Hepatocyte (in vitro differentiated cells): ENCODE measurements around the gene CRYBG3. TPM values are rescaled to one million over a fixed set of nuclear protein-coding genes. Genes with fewer than 3 reads are reported as not detected.

Source experiments
- DNase-seq: peaks from one replicate; pipeline ENCODE4 v3.0.0-alpha.2; 2016; ENCODE audit warnings: low spot score
- H2AFZ ChIP-seq: fragments of 200-600 bp; sonication (generic); 2 replicates; pipeline ENCODE4 v1.6.0; 2016; ENCODE audit warnings: antibody characterized with exemption, mild to moderate bottlenecking
- H3K27ac ChIP-seq: fragments of 200-600 bp; sonication (generic); 2 replicates; pipeline ENCODE4 v1.5.1; 2016; ENCODE audit warnings: mild to moderate bottlenecking
- H3K27me3 ChIP-seq: fragments of 200-600 bp; sonication (generic); 2 replicates; pipeline ENCODE4 v1.6.1; 2016
- H3K36me3 ChIP-seq: fragments of 200-600 bp; sonication (generic); replicated peaks from 2 replicates; pipeline ENCODE4 v1.5.1; 2016; ENCODE audit warnings: low read depth; ENCODE audit not compliant: insufficient read depth
- H3K4me1 ChIP-seq: fragments of 200-600 bp; sonication (generic); 2 replicates; pipeline ENCODE4 v1.5.1; 2016; ENCODE audit warnings: mild to moderate bottlenecking, moderate library complexity; ENCODE audit not compliant: insufficient read depth
- H3K4me2 ChIP-seq: fragments of 200-600 bp; sonication (generic); 2 replicates; pipeline ENCODE4 v1.6.0; 2016
- H3K4me3 ChIP-seq: fragments of 200-600 bp; sonication (generic); 2 replicates; pipeline ENCODE4 v1.5.1; 2016; ENCODE audit warnings: mild to moderate bottlenecking
- H3K79me2 ChIP-seq: fragments of 200-600 bp; sonication (generic); 2 replicates; pipeline ENCODE4 v1.6.0; 2017; ENCODE audit warnings: mild to moderate bottlenecking
- H3K9me2 ChIP-seq: fragments of 200-600 bp; sonication (generic); replicated peaks from 2 replicates; pipeline ENCODE4 v1.6.0; 2017; ENCODE audit warnings: mild to moderate bottlenecking; ENCODE audit not compliant: insufficient read depth
- H3K9me3 ChIP-seq: fragments of 200-600 bp; sonication (generic); 2 replicates; pipeline ENCODE4 v1.5.1; 2016; ENCODE audit warnings: low read depth, mild to moderate bottlenecking
- H4K20me1 ChIP-seq: fragments of 200-600 bp; sonication (generic); 2 replicates; pipeline ENCODE4 v1.6.0; 2016; ENCODE audit warnings: mild to moderate bottlenecking; ENCODE audit not compliant: insufficient read depth, poor library complexity, severe bottlenecking
- CTCF ChIP-seq: fragments of 200-600 bp; sonication (generic); IDR thresholded peaks from 2 replicates; pipeline ENCODE4 v1.5.1; 2016; ENCODE audit warnings: antibody characterized with exemption, mild to moderate bottlenecking; ENCODE audit not compliant: poor library complexity
- EZH2 ChIP-seq: fragments of 200-600 bp; sonication (generic); IDR thresholded peaks from 2 replicates; pipeline ENCODE4 v1.6.1; 2016; ENCODE audit warnings: antibody characterized with exemption, mild to moderate bottlenecking, borderline replicate concordance
- EZH2phosphoT487 ChIP-seq: fragments of 200-600 bp; sonication (generic); IDR thresholded peaks from one replicate; pipeline ENCODE4 v1.6.1; 2018; ENCODE audit warnings: antibody characterized with exemption, mild to moderate bottlenecking, low read depth, moderate library complexity; ENCODE audit not compliant: unreplicated experiment, severe bottlenecking
- WGBS: methylation state at CpG from one replicate; pipeline ENCODE4 v1.1.6; 2016; ENCODE audit warnings: low lambda C conversion rate; ENCODE audit errors: missing lambda C conversion rate; 5-methylcytosine and 5-hydroxymethylcytosine counted together
- polyA plus RNA-seq: library from polyadenylated mRNA; unstranded; fragments of >200 nt; fragmentation: Nextera tagmentation; extraction: Ambion mirVana; gene quantifications from 2 replicates; pipeline ENCODE4 v1.2.1, GENCODE V29; 2016
- total RNA-seq: library from RNA; depleted of rRNA; stranded (reverse); fragments of >200 nt; gene quantifications from 2 replicates; pipeline ENCODE4 v1.2.3, GENCODE V29; 2014

The CRYBG3 gene
- total and polyA plus RNA-seq, 2 experiments from 2014 or later: 1.6 to 13.2 TPM

DNA sequence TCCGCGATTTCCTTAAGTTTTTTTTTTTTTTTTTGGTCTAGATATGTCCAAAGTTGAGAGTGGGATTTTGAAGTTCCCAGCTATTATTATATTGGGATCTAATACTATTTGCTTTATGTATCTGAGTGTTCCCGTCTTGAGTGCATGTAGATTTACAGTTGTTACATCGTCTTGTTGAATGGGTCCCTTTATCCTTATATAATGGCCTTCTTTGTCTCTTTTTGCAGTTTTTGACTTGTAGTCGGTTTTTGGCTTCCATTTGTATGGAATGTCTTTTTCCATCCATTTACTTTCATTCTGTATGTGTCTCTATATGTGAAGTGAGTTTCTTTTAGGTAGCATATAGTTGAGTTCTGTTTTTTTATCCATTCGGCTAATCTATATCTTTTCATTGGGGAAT, 35.6 kb downstream of the CRYBG3 start:
- H3K4me1 ChIP-seq: no peaks in the 10 kb centered on the region
- no peak overlapping the region for H3K4me3 ChIP-seq
- WGBS: 94% methylated on average over 6 of the region's 6 CpGs
- no peaks in the 10 kb centered on the region for H3K27me3 ChIP-seq
- H2AFZ ChIP-seq: no peak overlapping the region
- H3K36me3 ChIP-seq: no peaks in the 10 kb centered on the region
- peaks cover 18% of the 10 kb centered on the region for H3K79me2 ChIP-seq
- no peaks in the 10 kb centered on the region for H4K20me1 ChIP-seq
- no peak overlapping the region for H3K4me2 ChIP-seq
- DNase-seq: no peak
- H3K9me3 ChIP-seq: peaks cover 3% of the 10 kb centered on the region
- no peaks in the 10 kb centered on the region for H3K9me2 ChIP-seq
- no peak overlapping the region for H3K27ac ChIP-seq
- no peak for TF ChIP-seq EZH2

GRCh38 chr3:97860364-97860763, 38.6 kb downstream of the CRYBG3 start:
- H3K4me2 ChIP-seq: no peak overlapping the region
- no peaks in the 10 kb centered on the region for H3K27me3 ChIP-seq
- no peaks in the 10 kb centered on the region for H3K9me2 ChIP-seq
- peaks cover 4% of the 10 kb centered on the region for H3K79me2 ChIP-seq
- H3K27ac ChIP-seq: no peak overlapping the region
- 93% methylated on average over 2 of the region's 2 CpGs for WGBS
- no peaks in the 10 kb centered on the region for H3K9me3 ChIP-seq
- no peak overlapping the region for H3K4me3 ChIP-seq
- no peaks in the 10 kb centered on the region for H4K20me1 ChIP-seq
- no peak for TF ChIP-seq EZH2
- TF ChIP-seq EZH2phosphoT487: no peak
- TF ChIP-seq CTCF: no peak
- H2AFZ ChIP-seq: no peak overlapping the region
- no peaks in the 10 kb centered on the region for H3K36me3 ChIP-seq
- DNase-seq: no peak
- H3K4me1 ChIP-seq: no peaks in the 10 kb centered on the region

DNA sequence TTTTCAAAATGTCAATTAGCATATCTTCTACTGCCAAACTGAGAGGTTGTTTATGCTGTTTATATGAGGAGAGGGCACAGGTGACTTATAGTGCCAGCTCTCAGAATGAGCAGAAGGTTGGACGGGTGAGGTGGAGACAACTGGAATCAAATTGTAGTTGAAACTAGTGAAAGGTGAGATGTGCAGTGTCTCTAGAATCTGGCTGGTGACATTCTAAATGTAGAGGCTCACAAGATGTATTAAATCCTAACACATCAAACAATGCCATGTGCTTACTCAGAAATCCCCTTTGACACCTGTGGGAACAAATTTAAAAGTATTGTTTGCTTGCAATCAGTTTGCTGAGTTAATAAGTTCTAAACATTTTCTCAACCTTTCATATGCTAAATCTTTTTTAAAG, 40.8 kb downstream of the CRYBG3 start:
- WGBS: 93% methylated on average over 1 of the region's 1 CpG
- H3K4me3 ChIP-seq: no peak overlapping the region
- H3K27me3 ChIP-seq: no peaks in the 10 kb centered on the region
- H4K20me1 ChIP-seq: no peaks in the 10 kb centered on the region
- H3K79me2 ChIP-seq: no peaks in the 10 kb centered on the region
- H3K36me3 ChIP-seq: no peaks in the 10 kb centered on the region
- no peaks in the 10 kb centered on the region for H3K9me2 ChIP-seq
- no peak for TF ChIP-seq EZH2phosphoT487
- no peak for TF ChIP-seq EZH2
- no peak for TF ChIP-seq CTCF
- no peaks in the 10 kb centered on the region for H3K4me1 ChIP-seq
- H3K4me2 ChIP-seq: no peak overlapping the region
- no peak overlapping the region for H3K27ac ChIP-seq
- no peaks in the 10 kb centered on the region for H3K9me3 ChIP-seq
- no peak for DNase-seq
- H2AFZ ChIP-seq: no peak overlapping the region

DNA sequence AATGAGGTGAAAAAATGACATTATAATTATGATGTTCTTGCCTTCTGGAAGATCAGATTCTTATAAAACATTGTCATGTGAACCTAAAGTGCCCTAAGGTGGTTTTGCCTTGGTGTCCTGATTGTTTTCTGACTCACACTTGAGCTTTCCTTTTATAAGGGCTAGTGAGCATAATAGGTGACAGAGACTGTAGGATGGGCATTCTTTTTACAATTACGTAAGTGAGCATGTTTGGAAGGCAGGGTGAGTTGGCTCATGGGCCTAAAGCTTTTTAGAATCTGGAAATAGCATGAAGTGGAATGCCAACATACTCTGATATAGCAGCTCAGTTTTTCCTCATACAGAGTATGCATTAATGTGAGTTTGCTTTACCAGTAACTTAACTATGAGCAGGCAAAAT, 41.2 kb downstream of the CRYBG3 start:
- WGBS: 90% methylated on average over 1 of the region's 1 CpG
- no peaks in the 10 kb centered on the region for H3K36me3 ChIP-seq
- no peak overlapping the region for H2AFZ ChIP-seq
- DNase-seq: no peak
- no peak overlapping the region for H3K4me3 ChIP-seq
- no peaks in the 10 kb centered on the region for H3K9me2 ChIP-seq
- TF ChIP-seq EZH2: no peak
- no peak for TF ChIP-seq CTCF
- TF ChIP-seq EZH2phosphoT487: no peak
- no peak overlapping the region for H3K4me2 ChIP-seq
- H3K27ac ChIP-seq: no peak overlapping the region
- H3K4me1 ChIP-seq: no peaks in the 10 kb centered on the region
- no peaks in the 10 kb centered on the region for H4K20me1 ChIP-seq
- H3K27me3 ChIP-seq: no peaks in the 10 kb centered on the region
- no peaks in the 10 kb centered on the region for H3K79me2 ChIP-seq
- no peaks in the 10 kb centered on the region for H3K9me3 ChIP-seq
